Measurements from ENCODE around the gene CHRDL2.
A peak's percentile ranks its signal among the peaks of the same experiment; 100 is the strongest.

CHRDL2 gene

GRCh38 chr11:74685338-74685737 is 45.9 kb downstream of the CHRDL2 start:
- no peak for DNase-seq (ENCODE audit: low read depth)

- no peak for DNase-seq (ENCODE audit: low read depth)
Observed at GRCh38 chr11:74684661-74685060, 46.6 kb downstream of the CHRDL2 start.

- peak; percentile 55 for DNase-seq (ENCODE audit: low read depth)
Observed at GRCh38 chr11:74683941-74684481, 47.2 kb downstream of the CHRDL2 start.

- no peak for DNase-seq (ENCODE audit: low read depth)
Observed at GRCh38 chr11:74683279-74683871, 47.9 kb downstream of the CHRDL2 start.

GRCh38 chr11:74682731-74683278 is 48.4 kb downstream of the CHRDL2 start:
- no peak for DNase-seq (ENCODE audit: low read depth)

GRCh38 chr11:74681686-74682651 is 49.3 kb downstream of the CHRDL2 start:
- DNase-seq (ENCODE audit: low read depth), result peak; percentile 29

- DNase-seq (ENCODE audit: low read depth), result no peak
Observed at GRCh38 chr11:74680703-74681531, 50.3 kb downstream of the CHRDL2 start.

- DNase-seq (ENCODE audit: low read depth), result no peak
Observed at GRCh38 chr11:74680035-74680671, 51.1 kb downstream of the CHRDL2 start.

- DNase-seq (ENCODE audit: low read depth), result no peak
Observed at GRCh38 chr11:74679513-74679865, 51.7 kb downstream of the CHRDL2 start.

GRCh38 chr11:74678591-74679512 is 52.4 kb downstream of the CHRDL2 start:
- DNase-seq (ENCODE audit: low read depth), result no peak

- no peak for DNase-seq (ENCODE audit: low read depth)
Observed at GRCh38 chr11:74678041-74678440, 53.2 kb downstream of the CHRDL2 start.

- DNase-seq (ENCODE audit: low read depth), result no peak
Observed at GRCh38 chr11:74677131-74677530, 54.1 kb downstream of the CHRDL2 start.

GRCh38 chr11:74676596-74676995 is 54.6 kb downstream of the CHRDL2 start:
- no peak for DNase-seq (ENCODE audit: low read depth)

- DNase-seq (ENCODE audit: low read depth), result no peak
Observed at GRCh38 chr11:74675761-74676160, 55.5 kb downstream of the CHRDL2 start.

GRCh38 chr11:74673693-74674360 is 57.4 kb downstream of the CHRDL2 start:
- no peak for DNase-seq (ENCODE audit: low read depth)

GRCh38 chr11:74672956-74673692 is 58.1 kb downstream of the CHRDL2 start:
- peak; percentile 96 for DNase-seq (ENCODE audit: low read depth)

- no peak for DNase-seq (ENCODE audit: low read depth)
Observed at GRCh38 chr11:74672332-74672955, 58.8 kb downstream of the CHRDL2 start.

GRCh38 chr11:74671520-74672196 is 59.6 kb downstream of the CHRDL2 start:
- peak; percentile 73 for DNase-seq (ENCODE audit: low read depth)

All from ELR (cell line).